Smooth muscle cell (in vitro differentiated cells): ENCODE measurements around the gene ITPR3. TPM values are rescaled to one million over a fixed set of nuclear protein-coding genes. Genes with fewer than 3 reads are reported as not detected.

Experiments used
- DNase-seq: peaks from one replicate; lab custom pipeline; 2025; ENCODE audit not compliant: unreplicated experiment; lab: John Stamatoyannopoulos, UW
- H2AFZ ChIP-seq: fragments of 200-600 bp; sonication (generic); 2 replicates; pipeline ENCODE4 v1.6.0; 2016; ENCODE audit warnings: antibody characterized with exemption, low read depth, mild to moderate bottlenecking
- H3F3A ChIP-seq: fragments of 200-600 bp; sonication (generic); 2 replicates; pipeline ENCODE4 v1.6.0; 2017; ENCODE audit warnings: antibody characterized with exemption, low read depth
- H3K27ac ChIP-seq: fragments of 200-600 bp; sonication (generic); 2 replicates; pipeline ENCODE4 v1.5.1; 2016; ENCODE audit warnings: low read depth, mild to moderate bottlenecking
- H3K27me3 ChIP-seq: fragments of 200-600 bp; sonication (generic); 2 replicates; pipeline ENCODE4 v1.6.1; 2016; ENCODE audit warnings: low read depth, mild to moderate bottlenecking
- H3K36me3 ChIP-seq: fragments of 200-600 bp; sonication (generic); 2 replicates; pipeline ENCODE4 v1.5.1; 2016; ENCODE audit warnings: low read depth
- H3K4me1 ChIP-seq: fragments of 200-600 bp; sonication (generic); 2 replicates; pipeline ENCODE4 v1.5.1; 2016; ENCODE audit warnings: low read depth
- H3K4me2 ChIP-seq: fragments of 200-600 bp; sonication (generic); 2 replicates; pipeline ENCODE4 v1.6.0; 2016; ENCODE audit warnings: mild to moderate bottlenecking
- H3K4me3 ChIP-seq: fragments of 200-600 bp; sonication (generic); 2 replicates; pipeline ENCODE4 v1.5.1; 2016; ENCODE audit warnings: mild to moderate bottlenecking
- H3K79me2 ChIP-seq: fragments of 200-600 bp; sonication (generic); 2 replicates; pipeline ENCODE4 v1.6.0; 2016; ENCODE audit warnings: low read depth, mild to moderate bottlenecking
- H3K9ac ChIP-seq: fragments of 200-600 bp; sonication (generic); 2 replicates; pipeline ENCODE4 v1.6.0; 2016; ENCODE audit warnings: low read depth
- H3K9me3 ChIP-seq: fragments of 200-600 bp; sonication (generic); replicated peaks from 2 replicates; pipeline ENCODE4 v1.5.1; 2016; ENCODE audit warnings: low read depth
- H4K20me1 ChIP-seq: fragments of 200-600 bp; sonication (generic); 2 replicates; pipeline ENCODE4 v1.6.0; 2016; ENCODE audit warnings: low read depth
- CTCF ChIP-seq: fragments of 200-600 bp; sonication (generic); IDR thresholded peaks from 2 replicates; pipeline ENCODE4 v1.5.1; 2017; ENCODE audit warnings: borderline replicate concordance, mild to moderate bottlenecking, antibody characterized with exemption; ENCODE audit not compliant: insufficient read depth, poor library complexity, severe bottlenecking
- WGBS: methylation state at CpG from one replicate; pipeline ENCODE4 v1.1.7; 2016; ENCODE audit warnings: low lambda C conversion rate; 5-methylcytosine and 5-hydroxymethylcytosine counted together
- polyA plus RNA-seq: library from polyadenylated mRNA; unstranded; fragments of >200 nt; fragmentation: Nextera tagmentation; extraction: Ambion mirVana; gene quantifications from 2 replicates; pipeline ENCODE4 v1.2.1, GENCODE V29; 2016
- total RNA-seq: library from RNA; depleted of rRNA; stranded (reverse); fragments of >200 nt; gene quantifications from 2 replicates; pipeline ENCODE4 v1.2.3, GENCODE V29; 2014

The ITPR3 gene
- total and polyA plus RNA-seq, 2 experiments from 2014 or later: 2.0 to 7.4 TPM

GRCh38 chr6:33619166-33619840 is 1.8 kb upstream of the ITPR3 start:
- Histone ChIP-seq H3K4me1 (peaks cover 6% of the 10 kb centered on the region), H2AFZ (no peak overlapping the region), H3K9me3 (no peaks in the 10 kb centered on the region), H4K20me1 (no peaks in the 10 kb centered on the region), H3K4me2 (no peak overlapping the region), H3F3A (no peaks in the 10 kb centered on the region), H3K27ac (no peak overlapping the region), H3K36me3 (no peaks in the 10 kb centered on the region), H3K27me3 (peaks cover 10% of the 10 kb centered on the region), H3K79me2 (no peaks in the 10 kb centered on the region), H3K4me3 (no peak overlapping the region), H3K9ac (no peak overlapping the region)
- DNase-seq: no peak
- no peak for TF ChIP-seq CTCF
- WGBS: 70% methylated on average over 5 of the region's 5 CpGs

- no peak for DNase-seq
- no peaks in the 10 kb centered on the region for H3K79me2 ChIP-seq
- H4K20me1 ChIP-seq: no peaks in the 10 kb centered on the region
- H3K9ac ChIP-seq: no peak overlapping the region
- H3K4me2 ChIP-seq: peak overlapping the region; percentile 87
- under 1% methylated on average over 29 of the region's 29 CpGs for WGBS
- peak; percentile 2 for TF ChIP-seq CTCF
- no peaks in the 10 kb centered on the region for H3K9me3 ChIP-seq
- H3K27me3 ChIP-seq: peaks cover 10% of the 10 kb centered on the region
- H3K4me1 ChIP-seq: peaks cover 6% of the 10 kb centered on the region
- H3F3A ChIP-seq: no peaks in the 10 kb centered on the region
- H3K36me3 ChIP-seq: no peaks in the 10 kb centered on the region
- H2AFZ ChIP-seq: peak overlapping the region; percentile 87
- H3K27ac ChIP-seq: no peak overlapping the region
- peak overlapping the region; percentile 59 for H3K4me3 ChIP-seq
These were observed 815 bp upstream of the ITPR3 start for GRCh38 chr6:33620158-33620855.

GRCh38 chr6:33621711-33622388 is 728 bp downstream of the ITPR3 start:
- 13% methylated on average over 26 of the region's 39 CpGs for WGBS
- no peaks in the 10 kb centered on the region for H3K79me2 ChIP-seq

More at GRCh38 chr6:33621711-33622388, 728 bp downstream of the ITPR3 start:
- DNase-seq: no peak
- Histone ChIP-seq H3K4me2 (peak overlapping the region; percentile 87), H3F3A (no peaks in the 10 kb centered on the region), H2AFZ (peak overlapping the region; percentile 96), H3K9ac (no peak overlapping the region), H3K27me3 (peaks cover 10% of the 10 kb centered on the region), H4K20me1 (no peaks in the 10 kb centered on the region), H3K27ac (no peak overlapping the region), H3K4me3 (peak overlapping the region; percentile 59), H3K4me1 (peaks cover 6% of the 10 kb centered on the region), H3K9me3 (no peaks in the 10 kb centered on the region), H3K36me3 (no peaks in the 10 kb centered on the region)
- TF ChIP-seq CTCF: no peak
